Measurements from ENCODE around the gene SCN2A.
"Not testable (repeated sequence)": the region's sequence is repeated elsewhere in the genome, so short reads cannot be mapped to it uniquely, and the experiment has no call there.

SCN2A gene

DNA sequence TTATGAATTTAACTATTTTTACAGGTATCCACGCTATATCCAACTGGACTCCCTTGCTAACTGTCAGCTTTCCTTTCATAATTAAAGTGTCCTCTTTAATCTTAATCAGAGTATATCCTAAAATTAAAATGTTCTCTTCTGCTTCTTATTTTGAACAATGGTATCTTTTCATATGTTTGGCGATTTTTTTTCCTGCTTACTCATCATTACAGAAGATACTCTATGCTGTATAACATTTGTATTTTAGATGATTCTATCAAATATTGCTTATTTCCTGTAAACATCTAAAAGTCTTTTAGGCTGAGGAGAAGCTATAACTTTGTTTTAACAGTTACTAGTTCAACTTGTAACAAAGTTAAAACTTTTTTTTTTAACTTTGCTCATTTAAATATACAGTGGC, 17.4 kb downstream of the SCN2A start:
- DNase-seq: no peak

GRCh38 chr2:165260347-165260746, 21.1 kb downstream of the SCN2A start:
- not testable (repeated sequence) for DNase-seq

GRCh38 chr2:165268754-165269153, 29.5 kb downstream of the SCN2A start:
- no peak for DNase-seq

DNA sequence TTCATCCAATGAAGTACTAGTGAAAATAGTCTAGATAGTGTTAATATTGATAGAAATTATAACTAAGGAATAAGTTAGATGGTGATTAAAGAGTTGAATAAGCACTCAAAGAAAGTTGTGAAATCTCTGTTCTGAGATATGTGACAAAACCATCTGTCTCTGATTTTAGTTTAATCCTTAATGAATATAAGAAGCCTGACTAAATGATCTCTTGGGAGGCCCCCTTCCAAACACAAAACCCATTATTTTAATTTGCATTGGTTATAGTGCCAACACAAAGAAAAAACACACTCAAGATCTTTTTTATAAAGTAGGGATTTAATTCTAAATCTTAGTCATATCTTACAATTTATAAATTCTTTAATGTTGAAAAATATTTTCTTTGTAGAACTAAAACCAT, 34.0 kb downstream of the SCN2A start:
- DNase-seq: no peak

GRCh38 chr2:165274698-165275097, 35.5 kb downstream of the SCN2A start:
- DNase-seq: no peak

DNA sequence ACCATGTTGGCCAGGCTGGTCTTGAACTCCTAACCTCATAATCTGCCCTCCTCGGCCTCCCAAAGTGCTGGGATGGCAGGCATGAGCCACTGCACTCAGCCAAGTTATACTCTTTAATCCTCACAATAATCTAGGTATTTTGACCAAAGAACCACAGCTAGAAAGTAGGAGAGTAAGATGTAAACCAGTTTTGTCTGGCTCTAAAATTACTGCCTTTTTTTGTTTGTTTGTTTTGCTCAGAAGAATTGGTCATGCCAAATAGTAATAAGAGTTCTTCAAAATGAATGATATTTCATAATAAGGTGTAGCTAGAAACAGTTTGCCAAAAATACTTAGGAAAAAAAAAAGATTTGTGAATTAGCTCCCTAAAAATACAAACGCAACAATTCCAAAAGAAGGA, 36.7 kb downstream of the SCN2A start:
- DNase-seq: no peak

- DNase-seq: no peak
Observed at GRCh38 chr2:165277295-165277694, 38.1 kb downstream of the SCN2A start.

GRCh38 chr2:165277860-165278656, 38.8 kb downstream of the SCN2A start:
- DNase-seq: no peak

DNA sequence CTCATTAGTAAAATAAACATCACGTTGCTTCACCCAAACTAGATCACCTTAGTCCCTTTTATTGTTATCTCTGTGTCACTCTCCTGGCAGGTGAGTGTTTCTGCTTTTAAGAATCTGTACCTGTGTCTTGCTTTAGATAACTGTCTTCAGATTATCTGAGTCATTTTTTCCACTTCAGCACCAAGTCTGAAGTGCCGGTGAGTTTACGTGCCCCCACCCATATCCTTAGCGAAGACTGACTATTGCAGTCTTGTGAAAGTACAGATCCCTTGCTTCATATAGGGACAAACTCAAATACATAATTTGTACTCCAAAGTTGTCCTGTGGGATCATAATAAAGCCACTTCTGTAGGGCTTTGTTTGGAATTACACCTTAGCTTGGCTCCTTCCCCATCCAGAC, 41.1 kb downstream of the SCN2A start:
- no peak for DNase-seq

- DNase-seq: no peak
Observed at GRCh38 chr2:165281387-165281786, 42.2 kb downstream of the SCN2A start.

DNA sequence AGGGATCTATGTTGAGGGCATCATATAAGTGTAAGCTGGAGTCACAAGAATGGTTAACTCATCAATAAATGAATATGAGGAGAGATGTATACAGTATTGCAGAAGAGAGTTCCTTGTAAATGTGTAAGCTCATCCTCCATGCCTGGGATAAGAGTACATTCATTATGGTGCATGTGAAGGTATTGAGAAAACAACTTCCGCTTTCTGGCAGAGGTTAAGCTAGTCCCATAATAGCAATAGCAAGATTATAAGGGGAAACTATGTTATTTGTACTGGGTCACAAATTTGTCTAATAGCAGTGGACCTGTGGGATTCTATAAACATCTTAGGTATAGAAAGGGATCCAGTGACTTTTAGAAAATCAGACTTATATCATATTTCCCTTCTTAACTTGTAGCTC, 44.1 kb downstream of the SCN2A start:
- DNase-seq: no peak

GRCh38 chr2:165287094-165287778, 48.0 kb downstream of the SCN2A start:
- DNase-seq: no peak

- no peak for DNase-seq
Observed at GRCh38 chr2:165289069-165289468, 49.9 kb downstream of the SCN2A start.

- DNase-seq: no peak
Observed at GRCh38 chr2:165293440-165294420, 54.5 kb downstream of the SCN2A start.

DNA sequence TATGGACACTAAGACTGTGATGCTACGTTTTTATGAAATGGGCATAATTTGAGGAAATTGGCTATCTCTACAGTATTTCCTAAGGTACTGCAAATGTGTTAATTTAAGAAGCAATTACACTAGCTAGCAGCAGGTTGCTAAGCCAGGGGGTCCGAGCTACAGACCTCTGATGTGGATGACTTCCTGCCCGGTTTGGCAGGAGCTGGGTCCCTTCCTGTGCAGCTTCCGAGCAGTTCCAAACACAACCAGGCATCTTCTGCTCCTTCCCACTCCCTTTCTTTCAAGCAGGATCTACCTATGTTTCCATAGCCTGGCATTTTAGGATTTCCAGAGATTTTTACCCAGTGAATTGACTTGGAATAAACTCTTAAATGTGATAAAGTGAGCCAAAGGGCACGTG, 55.7 kb downstream of the SCN2A start:
- DNase-seq: no peak

- no peak for DNase-seq
Observed at GRCh38 chr2:165295643-165296042, 56.4 kb downstream of the SCN2A start.

- no peak for DNase-seq
Observed at GRCh38 chr2:165305391-165306096, 66.3 kb downstream of the SCN2A start.

GRCh38 chr2:165307317-165307716, 68.1 kb downstream of the SCN2A start:
- no peak for DNase-seq

DNA sequence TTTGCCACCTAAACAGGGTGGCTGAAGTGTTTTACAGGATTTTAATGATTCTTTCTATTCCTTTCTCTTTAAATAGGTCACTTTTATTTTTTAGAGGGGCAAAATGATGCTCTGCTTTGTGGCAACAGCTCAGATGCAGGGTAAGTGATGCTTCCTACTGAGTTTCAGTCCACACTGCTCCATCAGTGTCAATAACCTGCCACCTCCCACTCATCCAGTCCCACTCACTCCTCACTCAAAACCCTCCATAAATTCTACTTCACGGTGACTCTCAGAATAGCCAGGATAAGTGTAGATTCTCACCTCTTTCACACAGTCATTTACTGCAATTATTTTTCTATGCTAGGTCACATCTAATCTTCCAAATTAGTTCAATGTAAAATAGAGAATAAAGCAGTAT, 72.7 kb downstream of the SCN2A start:
- no peak for DNase-seq

DNA sequence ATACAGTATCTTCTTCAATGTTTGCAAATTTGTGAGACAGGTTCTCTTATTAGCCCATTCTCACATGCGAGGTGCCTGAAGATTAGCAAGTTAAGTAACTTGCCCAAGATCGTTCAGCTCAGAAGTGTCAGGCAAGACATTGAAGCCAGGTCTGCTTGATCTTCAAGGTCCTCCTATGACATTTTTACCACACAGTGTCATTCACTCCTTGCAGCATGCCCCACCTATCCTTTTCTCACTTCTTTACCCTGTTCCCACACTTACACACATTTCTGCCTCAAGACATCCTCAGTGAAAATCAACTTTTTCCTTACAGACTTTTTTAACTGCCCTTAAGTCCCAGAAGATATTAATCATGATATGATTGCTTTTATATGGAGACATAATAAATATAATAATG, 73.8 kb downstream of the SCN2A start:
- DNase-seq: no peak

GRCh38 chr2:165313509-165313908, 74.3 kb downstream of the SCN2A start:
- DNase-seq: no peak

DNA sequence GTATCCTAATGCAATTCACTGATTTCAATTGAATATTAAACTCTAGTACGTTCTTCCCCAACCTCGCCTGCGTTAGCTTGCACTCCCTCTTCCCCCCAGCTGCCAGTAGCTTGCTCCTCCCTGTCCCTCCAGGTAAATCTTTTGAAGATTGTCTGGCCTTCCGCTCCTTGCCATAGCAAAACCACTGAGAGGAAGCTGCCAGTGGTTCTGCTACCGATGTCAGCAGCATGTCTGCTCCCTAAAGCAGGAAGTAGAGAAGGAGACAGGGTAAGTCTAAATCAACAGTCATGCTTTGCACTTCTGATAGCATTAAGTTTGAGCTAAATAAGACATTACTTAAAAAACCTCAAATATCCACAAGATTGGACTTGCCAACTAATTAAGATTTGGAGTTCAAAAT, 89.1 kb downstream of the SCN2A start:
- no peak for DNase-seq

DNA sequence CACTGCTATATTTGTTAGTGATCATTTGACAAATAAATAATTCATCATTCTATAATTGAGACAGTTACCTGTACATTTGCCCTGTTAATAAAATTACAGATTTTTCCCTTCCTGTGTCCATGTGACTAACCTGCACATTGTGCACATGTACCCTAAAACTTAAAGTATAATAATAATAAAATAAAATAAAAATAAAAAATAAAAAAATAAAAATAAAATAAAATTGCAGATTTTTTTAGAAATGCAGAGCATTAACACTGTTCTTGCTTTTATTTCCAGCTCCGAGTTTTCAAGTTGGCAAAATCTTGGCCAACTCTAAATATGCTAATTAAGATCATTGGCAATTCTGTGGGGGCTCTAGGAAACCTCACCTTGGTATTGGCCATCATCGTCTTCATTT, 105.1 kb downstream of the SCN2A start:
- not testable (repeated sequence) for DNase-seq
